Activated CD4-positive, alpha-beta T cell treated with anti-CD3 and anti-CD28 coated beads, Interleukin-2, amount 50 U/mL, for 48 hours (primary cell): Measurements from ENCODE around the gene PDS5B.

Experiments
- DNase-seq, 2 experiments: peaks; one replicate each; pipeline ENCODE4 v3.0.0-alpha.2; 2020

Gene PDS5B

GRCh38 chr13:32592082-32592481 is 5.8 kb downstream of the PDS5B start:
- no peak for DNase-seq

GRCh38 chr13:32594157-32594738 is 8.0 kb downstream of the PDS5B start:
- no peak for DNase-seq

- no peak for DNase-seq
Measured at GRCh38 chr13:32595306-32595705, 9.1 kb downstream of the PDS5B start.

GRCh38 chr13:32600890-32601289 is 14.6 kb downstream of the PDS5B start:
- no peak for DNase-seq

- DNase-seq, result no peak
Measured at GRCh38 chr13:32609428-32609827, 23.2 kb downstream of the PDS5B start.

- no peak for DNase-seq
Measured at GRCh38 chr13:32610538-32610937, 24.3 kb downstream of the PDS5B start.

GRCh38 chr13:32610977-32611376 is 24.7 kb downstream of the PDS5B start:
- DNase-seq, result no peak

GRCh38 chr13:32616883-32617511 is 30.7 kb downstream of the PDS5B start:
- DNase-seq, result no peak

GRCh38 chr13:32622827-32623226 is 36.6 kb downstream of the PDS5B start:
- peak; percentile 20 to 40 for DNase-seq

- DNase-seq, result no peak
Measured at GRCh38 chr13:32624441-32624840, 38.2 kb downstream of the PDS5B start.

- DNase-seq, result no peak
Measured at GRCh38 chr13:32627793-32628192, 41.5 kb downstream of the PDS5B start.

- no peak for DNase-seq
Measured at GRCh38 chr13:32629313-32629712, 43.1 kb downstream of the PDS5B start.

- no peak for DNase-seq
Measured at GRCh38 chr13:32629866-32630265, 43.6 kb downstream of the PDS5B start.

- DNase-seq, result no peak
Measured at GRCh38 chr13:32632343-32632909, 46.2 kb downstream of the PDS5B start.

GRCh38 chr13:32636711-32637110 is 50.5 kb downstream of the PDS5B start:
- DNase-seq, result no peak

- peak; percentile 41 to 57 for DNase-seq
Measured at GRCh38 chr13:32638739-32639138, 52.5 kb downstream of the PDS5B start.

GRCh38 chr13:32639502-32640105 is 53.4 kb downstream of the PDS5B start:
- DNase-seq, result peak; percentile 31 to 51

GRCh38 chr13:32642316-32642715 is 56.1 kb downstream of the PDS5B start:
- DNase-seq, result no peak

- no peak for DNase-seq
Measured at GRCh38 chr13:32642858-32643257, 56.6 kb downstream of the PDS5B start.

GRCh38 chr13:32645854-32646253 is 59.6 kb downstream of the PDS5B start:
- DNase-seq, result peak; percentile 47 to 62

GRCh38 chr13:32647926-32648325 is 61.7 kb downstream of the PDS5B start:
- no peak for DNase-seq

- peak; percentile 54 to 72 for DNase-seq
Measured at GRCh38 chr13:32650705-32651311, 64.6 kb downstream of the PDS5B start.

- no peak for DNase-seq
Measured at GRCh38 chr13:32657309-32657708, 71.1 kb downstream of the PDS5B start.

- DNase-seq, result no peak
Measured at GRCh38 chr13:32659736-32660135, 73.5 kb downstream of the PDS5B start.
